GM12873 (cell line): ENCODE data around the gene PLA2G4D.

Source experiments
- TF ChIP-seq, protein P1 (sequence below): IDR thresholded peaks from 2 replicates; pipeline ENCODE4 v1.5.1; 2012; ENCODE audit warnings: low read depth, mild to moderate bottlenecking, moderate library complexity, low read length, control low read depth; ENCODE audit not compliant: insufficient read depth; ENCODE audit errors: missing control alignments

Gene PLA2G4D

DNA sequence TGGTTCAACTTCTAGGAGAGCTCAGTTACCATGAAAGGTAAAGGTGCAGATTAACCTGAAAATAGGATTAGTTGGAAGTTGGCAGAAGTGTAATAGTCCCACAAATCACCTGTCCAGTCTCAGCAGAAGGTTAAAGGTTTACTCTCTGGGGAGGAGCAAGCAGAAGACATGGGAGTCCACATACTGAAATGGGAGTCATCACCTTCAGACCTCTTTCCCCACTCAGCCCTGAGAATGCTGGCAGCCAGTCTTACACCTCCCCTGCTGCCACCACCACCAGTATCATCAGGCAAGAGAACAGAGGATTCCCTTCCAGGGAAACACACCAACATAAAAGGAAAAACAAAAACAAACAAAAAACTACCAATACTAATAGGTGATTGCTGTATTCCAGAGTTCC is 13.8 kb upstream of the PLA2G4D start:
- TF ChIP-seq, protein P1, sequence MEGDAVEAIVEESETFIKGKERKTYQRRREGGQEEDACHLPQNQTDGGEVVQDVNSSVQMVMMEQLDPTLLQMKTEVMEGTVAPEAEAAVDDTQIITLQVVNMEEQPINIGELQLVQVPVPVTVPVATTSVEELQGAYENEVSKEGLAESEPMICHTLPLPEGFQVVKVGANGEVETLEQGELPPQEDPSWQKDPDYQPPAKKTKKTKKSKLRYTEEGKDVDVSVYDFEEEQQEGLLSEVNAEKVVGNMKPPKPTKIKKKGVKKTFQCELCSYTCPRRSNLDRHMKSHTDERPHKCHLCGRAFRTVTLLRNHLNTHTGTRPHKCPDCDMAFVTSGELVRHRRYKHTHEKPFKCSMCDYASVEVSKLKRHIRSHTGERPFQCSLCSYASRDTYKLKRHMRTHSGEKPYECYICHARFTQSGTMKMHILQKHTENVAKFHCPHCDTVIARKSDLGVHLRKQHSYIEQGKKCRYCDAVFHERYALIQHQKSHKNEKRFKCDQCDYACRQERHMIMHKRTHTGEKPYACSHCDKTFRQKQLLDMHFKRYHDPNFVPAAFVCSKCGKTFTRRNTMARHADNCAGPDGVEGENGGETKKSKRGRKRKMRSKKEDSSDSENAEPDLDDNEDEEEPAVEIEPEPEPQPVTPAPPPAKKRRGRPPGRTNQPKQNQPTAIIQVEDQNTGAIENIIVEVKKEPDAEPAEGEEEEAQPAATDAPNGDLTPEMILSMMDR = no peak

DNA sequence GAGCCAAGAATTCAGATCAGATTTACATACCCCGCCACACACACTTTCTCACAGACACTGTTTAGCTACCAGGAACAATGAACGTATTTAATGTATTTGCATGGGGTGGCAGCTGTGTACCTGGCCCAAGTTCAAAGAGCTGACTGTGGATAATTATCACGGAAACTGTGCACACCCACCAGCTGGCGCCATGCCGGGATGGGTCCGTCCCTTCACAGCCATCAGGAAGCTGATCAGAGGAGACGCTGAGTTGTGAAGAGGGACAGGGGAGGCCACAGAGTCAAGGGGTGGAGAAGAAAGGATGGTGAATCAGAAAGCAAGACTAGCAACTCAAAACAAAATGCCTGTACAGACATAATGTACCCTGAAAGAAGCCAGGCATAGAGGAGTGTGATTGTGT is 13.1 kb upstream of the PLA2G4D start:
- TF ChIP-seq, protein P1 = no peak

DNA sequence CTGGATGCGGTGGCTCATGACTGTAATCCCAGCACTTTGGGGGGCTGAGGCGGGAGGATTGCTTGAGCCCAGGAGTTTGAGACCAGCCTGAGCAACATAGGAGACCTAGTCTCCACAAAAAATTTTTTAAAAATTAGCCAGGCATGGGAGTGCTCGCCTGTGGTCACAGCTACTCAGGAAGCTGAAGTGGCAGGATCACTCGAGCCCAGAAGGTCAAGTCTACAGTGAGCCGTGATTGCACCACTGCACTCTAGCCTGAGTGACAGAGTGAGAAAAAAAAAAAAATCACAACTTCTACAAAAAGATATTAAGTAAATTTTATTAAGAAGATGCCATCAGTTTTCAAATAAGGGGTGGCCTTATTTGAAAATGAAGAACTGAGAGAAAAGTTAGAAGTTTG is 11.9 kb upstream of the PLA2G4D start:
- TF ChIP-seq, protein P1 = no peak

DNA sequence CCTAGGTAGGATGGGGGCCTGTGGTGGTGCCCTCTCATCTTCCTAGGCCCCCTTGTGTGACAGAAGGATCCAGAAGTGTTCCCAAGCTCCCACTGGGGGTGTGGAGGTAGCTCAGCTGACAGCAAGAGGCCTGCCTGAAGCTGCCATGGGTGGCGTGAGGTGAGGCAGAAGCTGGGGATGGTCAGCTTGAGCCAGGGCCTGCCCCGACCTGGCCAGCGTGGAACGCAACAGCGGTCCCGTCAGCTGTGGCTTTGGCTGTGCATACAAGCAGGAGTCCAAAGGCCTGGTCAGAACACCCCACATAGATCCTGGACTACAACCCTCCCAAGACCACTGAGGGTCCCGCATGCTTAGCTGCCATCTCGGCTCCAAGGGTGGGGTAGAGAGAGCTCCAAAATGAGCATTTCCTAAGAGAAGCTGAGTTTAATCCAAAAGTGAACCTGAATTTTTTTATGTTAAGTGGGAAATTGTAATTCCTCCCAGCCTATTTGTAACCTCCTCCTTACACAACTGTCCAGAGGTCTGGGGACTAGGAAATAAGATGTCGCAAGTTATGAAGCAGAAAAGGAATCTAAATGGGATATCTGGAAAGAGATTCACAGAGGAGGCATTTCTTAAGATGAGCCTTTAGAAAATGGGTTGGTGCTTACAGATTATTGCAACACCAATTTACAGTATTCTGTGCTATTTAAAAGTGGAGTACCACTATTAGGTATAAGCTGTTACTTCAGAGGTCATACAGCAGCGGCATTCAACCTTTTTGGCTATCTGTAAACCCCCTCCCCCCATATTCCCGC is 9.9 kb upstream of the PLA2G4D start:
- TF ChIP-seq, protein P1 = no peak

DNA sequence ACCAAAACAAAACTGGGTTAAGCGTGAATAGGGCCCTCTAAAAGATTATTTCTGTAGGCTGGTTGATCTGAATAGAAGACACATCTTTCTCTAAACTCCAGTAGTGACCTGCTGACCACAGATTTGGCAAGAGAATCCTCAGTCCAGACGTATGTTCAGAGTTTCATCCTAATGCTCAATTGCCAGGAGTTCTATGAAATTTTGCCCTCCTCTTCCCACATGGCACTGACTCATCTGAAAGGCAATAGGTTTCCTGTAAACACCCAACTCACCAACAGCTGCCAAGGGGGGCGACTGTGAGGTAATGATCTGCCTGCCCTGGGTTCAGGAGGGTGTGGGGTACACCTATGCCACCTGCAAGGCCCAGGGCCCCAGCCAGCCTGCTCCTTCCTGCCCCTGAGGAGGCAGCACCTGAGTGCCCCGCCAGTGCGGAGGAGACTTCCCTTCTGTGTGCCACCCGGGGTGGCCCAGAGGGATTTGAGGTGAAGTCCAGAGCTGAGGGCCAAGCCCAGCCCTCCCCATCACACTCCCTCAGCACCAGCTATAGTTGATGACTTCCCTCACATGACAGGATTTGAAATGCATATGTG is 8.4 kb upstream of the PLA2G4D start:
- TF ChIP-seq, protein P1 = no peak

DNA sequence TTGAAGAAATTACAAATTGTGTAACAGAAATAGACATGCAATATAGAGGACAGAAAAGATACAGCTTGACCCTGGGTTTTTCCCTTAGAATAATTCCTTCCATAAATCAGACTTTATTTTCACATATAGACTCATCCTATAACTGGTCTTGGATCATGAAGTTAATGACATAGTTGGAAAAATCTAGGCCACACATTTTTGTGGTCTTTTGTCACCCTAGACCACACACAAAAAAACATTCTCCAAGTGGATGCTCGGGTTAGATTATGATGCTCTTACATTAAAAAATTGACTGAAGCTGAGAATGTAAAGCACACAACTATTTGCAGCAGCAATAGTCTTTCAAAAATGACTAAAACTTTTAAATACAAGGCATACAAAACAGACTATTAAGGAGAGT is 7.5 kb upstream of the PLA2G4D start:
- TF ChIP-seq, protein P1 = no peak

DNA sequence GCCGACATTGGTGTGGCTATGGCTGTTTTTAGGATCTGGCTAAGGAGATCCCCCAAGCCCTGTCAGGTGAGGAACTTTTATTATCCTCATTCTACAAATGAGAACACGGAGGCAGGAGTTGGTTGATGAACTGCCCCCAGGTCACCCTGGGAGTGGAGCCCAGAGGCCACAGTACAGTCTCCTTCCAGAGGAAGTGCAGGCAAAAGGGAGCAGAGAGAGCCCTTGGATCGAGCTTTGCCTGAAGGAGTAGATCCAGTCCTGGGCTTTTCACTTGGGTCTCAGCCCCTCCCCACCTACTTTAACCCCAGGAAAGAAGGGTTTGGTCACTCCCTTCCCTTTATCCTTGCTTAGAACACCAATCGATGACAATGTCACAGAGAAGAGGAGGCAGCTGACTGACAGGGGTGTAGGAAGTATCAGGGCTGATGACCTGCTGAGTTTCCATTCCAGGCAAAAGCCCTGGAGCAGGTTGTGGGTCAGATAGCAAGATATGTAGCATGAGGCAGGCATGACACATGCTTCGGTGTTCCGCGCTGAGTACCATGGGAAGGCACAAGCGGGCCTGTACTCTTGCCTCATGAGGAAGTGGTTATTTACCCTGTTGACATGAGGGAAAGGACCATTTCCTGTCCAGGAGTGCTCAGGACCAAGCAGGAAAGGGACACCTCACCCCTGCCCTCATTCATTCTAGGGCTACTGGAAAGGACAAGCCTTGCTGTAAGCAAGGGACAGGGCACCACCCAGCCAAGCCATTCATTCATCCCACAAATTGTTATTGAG is 5.8 kb upstream of the PLA2G4D start:
- TF ChIP-seq, protein P1 = no peak
